ENCODE measurements around the gene TENT4B.
"Not testable (repeated sequence)": the region's sequence is repeated elsewhere in the genome, so short reads cannot be mapped to it uniquely, and the experiment has no call there.

The TENT4B gene

GRCh38 chr16:50154420-50154950, 1.4 kb downstream of the TENT4B start:
- DNase-seq (ENCODE audit: low read depth in 2 of 2) = no peak

- DNase-seq (ENCODE audit: low read depth in 2 of 2) = no peak
These were observed 2.8 kb downstream of the TENT4B start for GRCh38 chr16:50155925-50156324.

- DNase-seq (ENCODE audit: low read depth in 2 of 2) = no peak
These were observed 3.5 kb downstream of the TENT4B start for GRCh38 chr16:50156590-50156989.

GRCh38 chr16:50160495-50161164, 7.5 kb downstream of the TENT4B start:
- DNase-seq (ENCODE audit: low read depth in 2 of 2) = no peak

- no peak for DNase-seq (ENCODE audit: low read depth in 2 of 2)
These were observed 8.8 kb downstream of the TENT4B start for GRCh38 chr16:50161950-50162349.

GRCh38 chr16:50165473-50165872, 12.4 kb downstream of the TENT4B start:
- no peak for DNase-seq (ENCODE audit: low read depth in 2 of 2)

GRCh38 chr16:50166511-50167500, 13.7 kb downstream of the TENT4B start:
- peak in 1 of 2 donors; percentile 23 for DNase-seq (ENCODE audit: low read depth in 2 of 2)

GRCh38 chr16:50167556-50167955, 14.4 kb downstream of the TENT4B start:
- no peak for DNase-seq (ENCODE audit: low read depth in 2 of 2)

GRCh38 chr16:50169555-50170096, 16.5 kb downstream of the TENT4B start:
- DNase-seq (ENCODE audit: low read depth in 2 of 2) = no peak

- DNase-seq (ENCODE audit: low read depth in 2 of 2) = not testable (repeated sequence)
These were observed 18.7 kb downstream of the TENT4B start for GRCh38 chr16:50171773-50172172.

- DNase-seq (ENCODE audit: low read depth in 2 of 2) = no peak
These were observed 19.3 kb downstream of the TENT4B start for GRCh38 chr16:50172195-50172922.

- DNase-seq (ENCODE audit: low read depth in 2 of 2) = no peak
These were observed 20.2 kb downstream of the TENT4B start for GRCh38 chr16:50173316-50173715.

- no peak for DNase-seq (ENCODE audit: low read depth in 2 of 2)
These were observed 25.4 kb downstream of the TENT4B start for GRCh38 chr16:50178491-50178941.

GRCh38 chr16:50182441-50182840, 29.3 kb downstream of the TENT4B start:
- no peak for DNase-seq (ENCODE audit: low read depth in 2 of 2)

- no peak for DNase-seq (ENCODE audit: low read depth in 2 of 2)
These were observed 30.2 kb downstream of the TENT4B start for GRCh38 chr16:50183316-50183715.

- DNase-seq (ENCODE audit: low read depth in 2 of 2) = no peak
These were observed 31.9 kb downstream of the TENT4B start for GRCh38 chr16:50185005-50185505.

GRCh38 chr16:50188619-50189136, 35.6 kb downstream of the TENT4B start:
- DNase-seq (ENCODE audit: low read depth in 2 of 2) = no peak

- no peak for DNase-seq (ENCODE audit: low read depth in 2 of 2)
These were observed 37.2 kb downstream of the TENT4B start for GRCh38 chr16:50190292-50190691.

GRCh38 chr16:50192386-50193050, 39.4 kb downstream of the TENT4B start:
- no peak for DNase-seq (ENCODE audit: low read depth in 2 of 2)

- DNase-seq (ENCODE audit: low read depth in 2 of 2) = no peak
These were observed 40.5 kb downstream of the TENT4B start for GRCh38 chr16:50193594-50193993.

- no peak for DNase-seq (ENCODE audit: low read depth in 2 of 2)
These were observed 42.2 kb downstream of the TENT4B start for GRCh38 chr16:50195276-50195675.

Data from stimulated activated CD8-positive, alpha-beta memory T cell treated with anti-CD3 and anti-CD28 coated beads, Interleukin-7, amount 100 ng/mL, for 4 hours (primary cell).